ENCODE results near the gene PARD3. TPM values are rescaled to one million over a fixed set of nuclear protein-coding genes. Genes with fewer than 3 reads are reported as not detected.

Gene PARD3
- total RNA-seq: 78.2 and 98.2 TPM in 2 replicates

DNA sequence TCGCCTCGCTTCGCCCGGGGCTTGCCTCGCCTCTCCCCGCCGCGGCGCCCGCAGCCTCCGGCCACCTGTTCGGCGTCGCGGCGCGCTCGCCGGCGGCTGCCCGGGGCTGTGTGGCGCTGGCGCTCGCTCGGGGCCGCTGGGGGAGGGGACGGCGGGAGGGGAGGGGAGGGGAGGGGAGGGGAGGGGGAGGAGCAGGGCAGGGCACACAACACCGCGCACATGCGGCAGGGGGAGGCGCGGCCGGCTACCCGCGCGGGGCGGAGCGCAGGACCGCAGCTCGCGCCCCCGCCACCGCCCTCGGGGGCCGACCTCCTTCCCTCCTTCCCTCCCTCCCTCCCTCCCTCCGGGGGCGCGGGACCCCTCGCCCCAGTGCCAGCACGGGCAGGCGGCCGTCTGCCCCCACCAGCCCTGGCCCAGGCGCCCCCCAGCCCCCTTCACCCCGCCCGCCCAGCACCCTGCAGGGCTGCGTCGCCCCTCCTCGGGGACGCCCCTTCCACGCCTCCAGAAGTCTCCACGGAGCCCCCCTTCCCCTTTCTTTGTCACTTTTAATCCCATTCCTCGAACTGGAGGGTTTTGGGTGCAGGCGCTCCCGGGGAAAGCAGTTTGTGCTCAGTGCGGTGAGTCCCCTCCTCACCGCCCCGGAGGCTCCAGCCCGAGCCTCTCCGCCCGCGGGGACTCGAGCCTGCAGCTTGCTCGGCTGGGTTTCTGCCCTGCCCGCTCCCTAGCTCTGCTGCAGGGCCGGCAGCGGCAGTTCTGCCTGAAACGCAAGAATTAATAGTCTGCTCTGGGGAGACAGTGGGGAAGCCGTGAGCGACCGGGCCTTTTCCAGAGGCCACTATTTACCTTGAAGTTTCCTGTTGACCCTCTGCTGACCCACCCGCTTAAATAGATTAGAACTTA, at the start of gene PARD3:
Gene PARD3, minus strand, starts transcription at position 112 of the 900 bp plus-strand sequence. CDS start 301 bp downstream, outside the sequence.
- Histone ChIP-seq H3K4me3 (ENCODE audit: low read depth, low read length) (peak within 1 kb of the TSS; percentile 78), H3K36me3 (ENCODE audit: control insufficient read depth, insufficient read depth, low read length) (no peaks in the 10 kb centered on the region), H3K27me3 (ENCODE audit: control insufficient read depth, insufficient read depth, low read length) (no peaks in the 10 kb centered on the region)
- peak; percentile 17 for DNase-seq (ENCODE audit: low read depth)
- no peak for FAIRE-seq
- TF ChIP-seq, protein P1, sequence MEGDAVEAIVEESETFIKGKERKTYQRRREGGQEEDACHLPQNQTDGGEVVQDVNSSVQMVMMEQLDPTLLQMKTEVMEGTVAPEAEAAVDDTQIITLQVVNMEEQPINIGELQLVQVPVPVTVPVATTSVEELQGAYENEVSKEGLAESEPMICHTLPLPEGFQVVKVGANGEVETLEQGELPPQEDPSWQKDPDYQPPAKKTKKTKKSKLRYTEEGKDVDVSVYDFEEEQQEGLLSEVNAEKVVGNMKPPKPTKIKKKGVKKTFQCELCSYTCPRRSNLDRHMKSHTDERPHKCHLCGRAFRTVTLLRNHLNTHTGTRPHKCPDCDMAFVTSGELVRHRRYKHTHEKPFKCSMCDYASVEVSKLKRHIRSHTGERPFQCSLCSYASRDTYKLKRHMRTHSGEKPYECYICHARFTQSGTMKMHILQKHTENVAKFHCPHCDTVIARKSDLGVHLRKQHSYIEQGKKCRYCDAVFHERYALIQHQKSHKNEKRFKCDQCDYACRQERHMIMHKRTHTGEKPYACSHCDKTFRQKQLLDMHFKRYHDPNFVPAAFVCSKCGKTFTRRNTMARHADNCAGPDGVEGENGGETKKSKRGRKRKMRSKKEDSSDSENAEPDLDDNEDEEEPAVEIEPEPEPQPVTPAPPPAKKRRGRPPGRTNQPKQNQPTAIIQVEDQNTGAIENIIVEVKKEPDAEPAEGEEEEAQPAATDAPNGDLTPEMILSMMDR (IDR thresholded peaks at IDR 0.05; ENCODE audit: insufficient read depth, low read length, severe bottlenecking): no peak

DNA sequence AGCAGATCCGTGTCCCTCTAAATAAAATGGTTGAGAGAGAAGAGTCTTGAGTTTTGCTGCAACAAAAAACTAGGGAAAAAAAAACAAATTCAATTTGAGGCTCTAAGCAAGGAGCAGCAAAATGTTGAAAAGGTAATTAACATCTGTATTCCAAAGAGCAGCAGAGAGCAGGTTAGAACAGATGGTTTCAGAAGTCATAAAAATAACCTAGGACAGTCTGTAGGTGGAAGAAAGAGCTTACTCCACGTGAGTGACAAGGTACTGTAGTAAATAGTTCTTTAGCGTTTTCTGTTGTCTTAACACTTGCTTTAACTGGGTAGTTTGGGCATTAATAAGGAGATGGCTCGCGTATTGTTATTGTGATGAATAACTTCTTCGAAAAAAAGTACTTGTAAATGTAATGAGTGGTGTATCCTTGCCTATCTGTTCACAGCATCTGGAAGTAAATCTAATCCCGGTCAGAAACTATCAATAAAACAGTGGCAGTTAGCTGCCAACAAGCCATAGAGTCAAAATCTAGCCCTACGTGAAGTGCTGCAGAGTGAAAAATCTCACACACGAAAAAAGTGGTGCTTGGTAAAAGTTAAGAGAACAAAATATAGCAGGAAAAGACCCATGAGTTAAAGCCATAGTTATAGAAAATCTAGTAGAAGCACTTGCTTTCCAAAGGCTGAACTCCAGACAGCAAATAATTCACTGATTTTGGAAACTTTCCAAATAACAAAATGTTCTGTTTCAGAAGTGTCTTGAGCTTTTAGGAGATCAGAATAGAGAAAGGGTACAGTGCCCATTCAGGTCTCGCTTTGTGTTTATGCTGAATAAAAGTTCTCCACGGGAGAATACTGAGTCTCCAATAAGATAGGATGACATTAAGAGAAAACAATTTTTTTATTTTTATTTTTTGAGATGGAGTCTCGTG, 49.3 kb upstream of the PARD3 start:
- H3K27me3 ChIP-seq (ENCODE audit: control insufficient read depth, insufficient read depth, low read length): no peaks in the 10 kb centered on the region
- TF ChIP-seq, protein P1 (IDR thresholded peaks at IDR 0.05; ENCODE audit: insufficient read depth, low read length, severe bottlenecking): no peak
- FAIRE-seq: no peak
- H3K36me3 ChIP-seq (ENCODE audit: control insufficient read depth, insufficient read depth, low read length): no peaks in the 10 kb centered on the region
- DNase-seq (ENCODE audit: low read depth): no peak
- no peak overlapping the region for H3K4me3 ChIP-seq (ENCODE audit: low read depth, low read length)

GRCh38 chr10:34862892-34863291, 47.8 kb upstream of the PARD3 start:
- DNase-seq (ENCODE audit: low read depth): no peak
- no peak overlapping the region for H3K4me3 ChIP-seq (ENCODE audit: low read depth, low read length)
- TF ChIP-seq, protein P1 (IDR thresholded peaks at IDR 0.05; ENCODE audit: insufficient read depth, low read length, severe bottlenecking): no peak
- H3K36me3 ChIP-seq (ENCODE audit: control insufficient read depth, insufficient read depth, low read length): no peaks in the 10 kb centered on the region
- H3K27me3 ChIP-seq (ENCODE audit: control insufficient read depth, insufficient read depth, low read length): no peaks in the 10 kb centered on the region
- no peak for FAIRE-seq

DNA sequence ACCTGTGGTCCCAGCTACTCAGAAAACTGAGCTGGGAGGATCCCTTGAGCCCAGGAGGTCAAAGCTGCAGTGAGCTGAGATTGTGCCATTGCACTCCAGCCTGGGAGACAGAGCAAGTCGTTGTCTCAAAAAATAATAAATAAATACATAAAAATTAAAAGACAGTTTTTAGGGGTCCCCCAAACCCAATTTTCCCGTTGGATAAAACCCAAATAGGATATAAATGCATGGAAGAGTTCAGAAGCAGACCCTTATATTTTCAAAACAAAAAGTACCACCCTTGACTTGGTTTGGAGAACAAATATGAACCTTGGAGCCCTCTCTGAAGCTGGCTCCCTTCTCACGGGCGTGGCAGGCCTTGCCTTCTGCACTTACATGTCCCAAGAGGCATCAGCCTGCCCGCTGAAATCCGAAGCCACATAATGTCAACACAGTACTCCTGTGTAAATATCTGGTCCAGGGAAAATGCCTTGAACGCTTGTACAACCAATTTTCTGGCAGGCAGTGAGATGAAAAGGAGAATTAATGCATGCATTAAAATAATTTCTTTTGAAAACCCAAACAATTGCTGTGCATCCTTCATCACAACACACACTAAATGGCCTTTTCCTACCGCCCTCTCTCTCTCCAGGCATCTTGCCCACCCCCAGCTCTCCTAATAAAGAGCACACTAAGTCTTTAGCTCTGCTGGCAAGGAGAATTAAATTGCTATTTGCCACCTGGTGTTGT, 46.4 kb upstream of the PARD3 start:
- Histone ChIP-seq H3K27me3 (ENCODE audit: control insufficient read depth, insufficient read depth, low read length) (no peaks in the 10 kb centered on the region), H3K36me3 (ENCODE audit: control insufficient read depth, insufficient read depth, low read length) (no peaks in the 10 kb centered on the region), H3K4me3 (ENCODE audit: low read depth, low read length) (no peak overlapping the region)
- no peak for FAIRE-seq
- TF ChIP-seq, protein P1 (IDR thresholded peaks at IDR 0.05; ENCODE audit: insufficient read depth, low read length, severe bottlenecking): no peak
- peak; percentile 52 for DNase-seq (ENCODE audit: low read depth)

DNA sequence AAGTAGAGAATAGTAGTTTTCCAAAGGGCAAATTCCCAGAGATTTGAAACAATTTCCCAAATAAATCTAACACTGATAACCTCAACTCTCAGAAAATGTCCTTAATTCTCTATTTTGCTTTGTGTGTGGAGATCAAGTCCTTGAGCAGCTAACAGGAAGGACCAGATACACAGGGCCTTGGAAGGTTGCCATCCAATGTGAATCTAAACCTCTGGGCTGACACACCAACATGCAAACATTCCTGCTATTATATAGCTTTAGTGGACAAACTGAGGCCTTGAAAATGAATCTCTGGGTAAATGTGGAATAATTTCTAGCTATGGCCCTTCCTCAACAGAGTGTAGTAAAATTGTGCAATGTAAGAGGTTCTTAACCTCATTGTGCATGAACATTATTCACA, 44.1 kb upstream of the PARD3 start:
- TF ChIP-seq, protein P1 (IDR thresholded peaks at IDR 0.05; ENCODE audit: insufficient read depth, low read length, severe bottlenecking): no peak
- no peak for FAIRE-seq

More for the DNA sequence above, 44.1 kb upstream of the PARD3 start:
- peak; percentile 27 for DNase-seq (ENCODE audit: low read depth)
- Histone ChIP-seq H3K36me3 (ENCODE audit: control insufficient read depth, insufficient read depth, low read length) (no peaks in the 10 kb centered on the region), H3K27me3 (ENCODE audit: control insufficient read depth, insufficient read depth, low read length) (no peaks in the 10 kb centered on the region), H3K4me3 (ENCODE audit: low read depth, low read length) (no peak overlapping the region)
